Measurements from ENCODE around the gene OGG1.
A peak's percentile ranks its signal among the peaks of the same experiment; 100 is the strongest.

Gene OGG1

GRCh38 chr3:9749645-9750555 is at the start of gene OGG1:
Gene OGG1, plus strand, starts transcription at chr3:9749952. Its CDS starts 335 bp downstream, at chr3:9750287.
- DNase-seq: peak; percentile 97

GRCh38 chr3:9700536-9700935 is 49.2 kb upstream of the OGG1 start:
- no peak for DNase-seq

GRCh38 chr3:9701006-9701405 is 48.7 kb upstream of the OGG1 start:
- no peak for DNase-seq

GRCh38 chr3:9701711-9702110 is 48.0 kb upstream of the OGG1 start:
- no peak for DNase-seq

GRCh38 chr3:9703240-9703639 is 46.5 kb upstream of the OGG1 start:
- no peak for DNase-seq

GRCh38 chr3:9703736-9704346 is 45.9 kb upstream of the OGG1 start, which contains the start of gene CPNE9:
Gene CPNE9, plus strand, starts transcription at chr3:9703833. Its CDS starts 164 bp downstream, at chr3:9703997.
- no peak for DNase-seq

- DNase-seq: no peak
Observed at GRCh38 chr3:9704347-9705322, 45.1 kb upstream of the OGG1 start.

GRCh38 chr3:9710174-9710739 is 39.5 kb upstream of the OGG1 start:
- DNase-seq: no peak

GRCh38 chr3:9712415-9712814 is 37.3 kb upstream of the OGG1 start:
- no peak for DNase-seq

- DNase-seq: no peak
Observed at GRCh38 chr3:9713142-9713541, 36.6 kb upstream of the OGG1 start.

- DNase-seq: no peak
Observed at GRCh38 chr3:9715136-9715535, 34.6 kb upstream of the OGG1 start.

- no peak for DNase-seq
Observed at GRCh38 chr3:9715764-9716437, 33.9 kb upstream of the OGG1 start.

GRCh38 chr3:9716801-9717555 is 32.8 kb upstream of the OGG1 start:
- no peak for DNase-seq

- no peak for DNase-seq
Observed at GRCh38 chr3:9717563-9717962, 32.2 kb upstream of the OGG1 start.

- DNase-seq: no peak
Observed at GRCh38 chr3:9718118-9718517, 31.6 kb upstream of the OGG1 start.

- DNase-seq: no peak
Observed at GRCh38 chr3:9721015-9721699, 28.6 kb upstream of the OGG1 start.

GRCh38 chr3:9721700-9722060 is 28.1 kb upstream of the OGG1 start:
- no peak for DNase-seq

- DNase-seq: no peak
Observed at GRCh38 chr3:9725775-9726515, 23.8 kb upstream of the OGG1 start.

- no peak for DNase-seq
Observed at GRCh38 chr3:9727041-9727595, 22.6 kb upstream of the OGG1 start.

- DNase-seq: no peak
Observed at GRCh38 chr3:9727743-9728142, 22.0 kb upstream of the OGG1 start.
